GM10248 (cell line): ENCODE data around the gene HYI.

Experiments used
- CTCF ChIA-PET: fragments of 300-600 bp; sonication (Branson Sonifier 250); formaldehyde crosslinking; extraction: SDS; loops from one replicate; lab custom pipeline; 2021; ENCODE audit warnings: antibody characterized with exemption; lab: Yijun Ruan, JAX
- POLR2A ChIA-PET: fragments of 350-650 bp; sonication (Branson Sonifier 250); formaldehyde crosslinking; extraction: SDS; loops from one replicate; lab custom pipeline; 2020; ENCODE audit warnings: antibody characterized with exemption; lab: Yijun Ruan, JAX
- DNase-seq: peaks from one replicate; pipeline ENCODE4 v3.0.0; 2012; ENCODE audit errors: extremely low spot score
- CTCF ChIP-seq: IDR thresholded peaks from 2 replicates; pipeline ENCODE4 v1.5.1; 2012; ENCODE audit warnings: mild to moderate bottlenecking, low read depth; ENCODE audit errors: extremely low read depth, missing control alignments, control extremely low read depth

HYI gene

DNA sequence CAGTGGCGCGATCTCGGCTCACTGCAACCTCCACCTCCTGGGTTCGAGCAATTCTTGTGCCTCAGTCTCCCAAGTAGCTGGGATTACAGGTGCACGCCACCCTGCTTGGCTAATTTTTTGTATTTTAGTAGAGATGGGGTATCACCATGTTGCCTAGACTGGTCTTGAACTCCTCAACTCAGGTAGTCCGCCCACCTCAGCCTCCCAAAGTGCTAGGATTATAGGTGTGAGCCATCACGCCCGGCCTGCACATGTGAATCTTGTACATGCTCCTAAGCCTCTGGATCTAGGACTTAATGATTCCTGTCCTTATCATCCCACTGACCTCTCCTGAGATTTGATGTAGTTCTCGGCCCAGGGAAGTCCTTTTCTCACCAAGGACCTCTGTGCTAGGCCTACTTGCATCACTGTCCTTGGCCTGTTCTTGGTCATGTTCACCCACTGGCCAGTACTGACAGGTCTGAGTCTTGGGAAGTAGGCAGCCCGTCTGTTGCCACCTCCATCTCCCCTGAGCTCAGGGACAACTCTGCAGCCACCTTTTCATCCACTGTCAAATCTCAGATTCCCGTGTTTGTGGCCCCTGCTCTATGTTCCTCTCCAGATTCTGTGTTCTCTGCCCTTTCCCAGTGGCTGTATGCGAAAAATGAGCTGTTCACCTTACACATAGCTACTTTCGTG, 9.4 kb downstream of the HYI start:
- CTCF ChIA-PET, result interaction anchor here (0.9 to 2.7 kb wide), 2 partner anchors 10 to 490 kb away, joined by 3 to 9 read pairs; partner anchors contain the start of gene HYI
- POLR2A ChIA-PET, result no interaction called here
- TF ChIP-seq CTCF, result no peak

DNA sequence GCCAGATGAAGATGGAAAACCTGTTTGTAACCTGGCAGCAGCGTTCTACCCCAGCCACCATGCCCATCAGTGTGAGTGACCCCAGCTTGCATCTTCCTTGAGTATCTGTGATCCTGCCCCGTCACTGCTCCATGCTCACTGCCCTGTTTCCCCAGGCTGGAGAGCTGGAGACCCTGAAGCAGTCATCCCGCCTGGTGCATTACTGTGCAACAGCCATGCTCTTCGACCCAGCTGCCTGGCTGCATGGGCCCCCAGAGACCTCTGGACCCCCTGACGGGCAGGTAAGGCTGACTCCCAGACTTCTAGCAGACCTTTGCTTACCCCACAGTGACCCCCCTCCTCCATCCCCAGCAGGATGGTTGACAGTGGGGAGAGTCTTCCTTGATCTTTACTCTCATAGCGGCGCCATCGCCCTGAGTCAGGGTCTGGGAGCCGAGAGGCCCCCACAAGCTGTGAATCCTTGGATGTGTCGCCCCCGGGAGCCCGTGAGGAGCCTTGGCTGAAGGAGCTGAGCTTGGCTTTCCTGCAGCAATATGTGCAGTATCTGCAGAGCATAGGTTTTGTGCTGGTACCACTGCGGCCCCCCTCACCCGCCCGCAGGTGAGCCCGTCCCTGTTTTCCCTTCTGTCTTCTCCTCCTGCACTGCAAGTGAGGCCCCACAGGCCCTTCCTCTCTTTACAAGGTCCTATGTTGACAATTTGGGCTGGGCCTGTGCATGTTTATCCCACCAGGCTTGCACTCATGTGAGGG, 10.4 kb downstream of the HYI start:
- DNase-seq, result no peak
- CTCF ChIA-PET, result interaction anchor here (1.2 to 2.7 kb wide), 2 partner anchors 11 to 491 kb away, joined by 3 to 9 read pairs; partner anchors contain the start of gene HYI
- POLR2A ChIA-PET, result no interaction called here
- TF ChIP-seq CTCF, result no peak

More for the DNA sequence above, 9.4 kb downstream of the HYI start:
- DNase-seq, result no peak

- ChIA-PET CTCF (interaction anchor here (1.2 to 2.7 kb wide), 2 partner anchors 12 to 492 kb away, joined by 3 to 9 read pairs; partner anchors contain the start of gene HYI), POLR2A (interaction anchor here (1.2 kb wide), 1 partner anchor 75 kb away, joined by 4 read pairs; the partner anchor contains the start of gene ELOVL1)
- DNase-seq, result no peak
- TF ChIP-seq CTCF, result no peak
Observed at GRCh38 chr1:43442756-43443155, 11.0 kb downstream of the HYI start.

DNA sequence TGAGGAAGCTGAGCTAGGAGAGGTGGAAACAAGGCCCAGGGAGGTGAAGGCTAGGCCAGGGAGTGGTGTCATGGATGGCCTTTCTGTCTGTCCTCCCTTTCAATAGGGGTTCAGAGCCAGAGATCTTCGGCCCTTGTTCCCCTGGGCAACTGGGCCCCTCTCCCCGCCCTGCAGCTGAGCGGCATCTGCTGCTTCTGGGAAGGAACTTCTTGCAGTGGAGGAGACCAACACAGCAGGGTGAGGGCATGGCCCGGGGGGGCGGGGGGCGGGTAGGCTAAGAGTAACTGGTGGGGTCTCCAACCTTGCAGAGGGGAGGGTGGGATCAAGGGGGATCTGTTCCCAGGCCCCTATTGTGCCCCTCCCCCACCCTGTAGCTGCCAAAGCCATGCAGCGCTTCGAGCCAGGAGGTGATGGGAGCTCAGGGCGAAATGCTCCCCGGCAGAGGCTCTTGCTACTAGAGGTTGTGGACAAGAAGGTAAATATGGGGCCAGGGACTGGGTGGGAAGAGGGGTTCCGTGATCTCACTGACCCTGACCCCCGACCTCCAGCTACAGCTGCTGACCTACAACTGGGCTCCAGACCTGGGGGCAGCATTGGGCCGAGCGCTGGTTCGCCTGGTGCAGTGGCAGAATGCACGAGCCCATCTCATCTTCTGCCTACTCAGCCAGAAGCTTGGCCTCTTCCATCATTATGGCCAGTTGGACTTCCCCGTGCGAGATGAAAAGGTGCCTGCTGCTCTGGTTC, 11.7 kb downstream of the HYI start:
- DNase-seq, result no peak
- POLR2A ChIA-PET, result interaction anchor here (0.5 to 1.2 kb wide), 2 partner anchors 74 to 76 kb away, joined by 4 to 6 read pairs; partner anchors contain the start of gene ELOVL1
- CTCF ChIA-PET, result interaction anchor here (1.2 to 2.7 kb wide), 2 partner anchors 12 to 492 kb away, joined by 3 to 9 read pairs; partner anchors contain the start of gene HYI
- TF ChIP-seq CTCF, result no peak

GRCh38 chr1:43441166-43441893, 12.4 kb downstream of the HYI start:
- no peak for TF ChIP-seq CTCF
- ChIA-PET POLR2A (interaction anchor here (0.5 to 1.2 kb wide), 2 partner anchors 73 to 75 kb away, joined by 4 to 6 read pairs; partner anchors contain the start of gene ELOVL1), CTCF (interaction anchor here (1.1 to 1.8 kb wide), 2 partner anchors 13 to 27 kb away, joined by 5 read pairs; partner anchors contain the start of gene HYI)
- DNase-seq, result no peak
